ENCODE data around the gene CCDC85B.

Gene CCDC85B

GRCh38 chr11:65862191-65862735, 28.2 kb upstream of the CCDC85B start:
- Mint-ChIP-seq H3K27me3 (no peaks in the 10 kb centered on the region), H3K9me3 (no peaks in the 10 kb centered on the region), H3K4me3 (peak overlapping the region; percentile 90), H3K4me1 (ENCODE audit: low read depth) (peaks cover 41% of the 10 kb centered on the region), H3K27ac (peak overlapping the region; percentile 98), H3K36me3 (ENCODE audit: low read depth) (peaks cover 82% of the 10 kb centered on the region)
- DNase-seq: no peak

- Mint-ChIP-seq H3K4me3 (peak overlapping the region; percentile 49), H3K4me1 (ENCODE audit: low read depth) (peaks cover 40% of the 10 kb centered on the region), H3K27ac (peak overlapping the region; percentile 83), H3K36me3 (ENCODE audit: low read depth) (peaks cover 89% of the 10 kb centered on the region), H3K9me3 (no peaks in the 10 kb centered on the region), H3K27me3 (no peaks in the 10 kb centered on the region)
- DNase-seq: no peak
Measured at GRCh38 chr11:65862941-65863888, 27.3 kb upstream of the CCDC85B start.

- no peak for DNase-seq
- H3K36me3 Mint-ChIP-seq (ENCODE audit: low read depth): peaks cover 84% of the 10 kb centered on the region
- no peaks in the 10 kb centered on the region for H3K27me3 Mint-ChIP-seq
Measured at GRCh38 chr11:65863889-65864705, 26.4 kb upstream of the CCDC85B start.

GRCh38 chr11:65864706-65865471, 25.6 kb upstream of the CCDC85B start:
- Mint-ChIP-seq H3K27ac (peak overlapping the region; percentile 61), H3K27me3 (no peaks in the 10 kb centered on the region), H3K9me3 (no peaks in the 10 kb centered on the region), H3K4me1 (ENCODE audit: low read depth) (peaks cover 30% of the 10 kb centered on the region), H3K36me3 (ENCODE audit: low read depth) (peaks cover 80% of the 10 kb centered on the region), H3K4me3 (no peak overlapping the region)
- DNase-seq: no peak

More at GRCh38 chr11:65863889-65864705, 26.4 kb upstream of the CCDC85B start:
- Mint-ChIP-seq H3K9me3 (no peaks in the 10 kb centered on the region), H3K27ac (peak overlapping the region; percentile 20), H3K4me3 (no peak overlapping the region), H3K4me1 (ENCODE audit: low read depth) (peaks cover 33% of the 10 kb centered on the region)

GRCh38 chr11:65865550-65866172, 24.8 kb upstream of the CCDC85B start:
- Mint-ChIP-seq H3K9me3 (no peaks in the 10 kb centered on the region), H3K4me1 (ENCODE audit: low read depth) (peaks cover 29% of the 10 kb centered on the region), H3K4me3 (no peak overlapping the region), H3K27ac (peak overlapping the region; percentile 61), H3K27me3 (no peaks in the 10 kb centered on the region), H3K36me3 (ENCODE audit: low read depth) (peaks cover 74% of the 10 kb centered on the region)
- no peak for DNase-seq

- Mint-ChIP-seq H3K9me3 (no peaks in the 10 kb centered on the region), H3K27ac (no peak overlapping the region), H3K27me3 (no peaks in the 10 kb centered on the region), H3K4me3 (no peak overlapping the region), H3K4me1 (ENCODE audit: low read depth) (peaks cover 27% of the 10 kb centered on the region), H3K36me3 (ENCODE audit: low read depth) (peaks cover 64% of the 10 kb centered on the region)
- no peak for DNase-seq
Measured at GRCh38 chr11:65866509-65867283, 23.8 kb upstream of the CCDC85B start.

GRCh38 chr11:65867284-65868071, 23.0 kb upstream of the CCDC85B start:
- Mint-ChIP-seq H3K27ac (no peak overlapping the region), H3K36me3 (ENCODE audit: low read depth) (peaks cover 56% of the 10 kb centered on the region), H3K9me3 (no peaks in the 10 kb centered on the region), H3K27me3 (no peaks in the 10 kb centered on the region), H3K4me1 (ENCODE audit: low read depth) (peaks cover 22% of the 10 kb centered on the region), H3K4me3 (no peak overlapping the region)
- no peak for DNase-seq

GRCh38 chr11:65868076-65868667, 22.3 kb upstream of the CCDC85B start:
- H3K4me1 Mint-ChIP-seq (ENCODE audit: low read depth): peaks cover 20% of the 10 kb centered on the region
- H3K27ac Mint-ChIP-seq: no peak overlapping the region
- no peaks in the 10 kb centered on the region for H3K9me3 Mint-ChIP-seq
- peaks cover 49% of the 10 kb centered on the region for H3K36me3 Mint-ChIP-seq (ENCODE audit: low read depth)
- no peaks in the 10 kb centered on the region for H3K27me3 Mint-ChIP-seq
- no peak for DNase-seq
- no peak overlapping the region for H3K4me3 Mint-ChIP-seq

GRCh38 chr11:65868907-65869306, 21.6 kb upstream of the CCDC85B start:
- no peak overlapping the region for H3K27ac Mint-ChIP-seq

GRCh38 chr11:65869643-65870306, 20.7 kb upstream of the CCDC85B start:
- no peak overlapping the region for H3K4me3 Mint-ChIP-seq

More at GRCh38 chr11:65868907-65869306, 21.6 kb upstream of the CCDC85B start:
- Mint-ChIP-seq H3K4me3 (no peak overlapping the region), H3K9me3 (no peaks in the 10 kb centered on the region), H3K27me3 (no peaks in the 10 kb centered on the region), H3K4me1 (ENCODE audit: low read depth) (peaks cover 25% of the 10 kb centered on the region), H3K36me3 (ENCODE audit: low read depth) (peaks cover 41% of the 10 kb centered on the region)
- no peak for DNase-seq

GRCh38 chr11:65870307-65870658, 20.2 kb upstream of the CCDC85B start:
- Mint-ChIP-seq H3K27ac (peak overlapping the region; percentile 47), H3K9me3 (no peaks in the 10 kb centered on the region), H3K4me3 (no peak overlapping the region), H3K4me1 (ENCODE audit: low read depth) (peaks cover 22% of the 10 kb centered on the region), H3K27me3 (no peaks in the 10 kb centered on the region), H3K36me3 (ENCODE audit: low read depth) (peaks cover 28% of the 10 kb centered on the region)
- DNase-seq: no peak

More at GRCh38 chr11:65869643-65870306, 20.7 kb upstream of the CCDC85B start:
- Mint-ChIP-seq H3K9me3 (no peaks in the 10 kb centered on the region), H3K36me3 (ENCODE audit: low read depth) (peaks cover 33% of the 10 kb centered on the region), H3K4me1 (ENCODE audit: low read depth) (peaks cover 26% of the 10 kb centered on the region), H3K27ac (no peak overlapping the region), H3K27me3 (no peaks in the 10 kb centered on the region)
- no peak for DNase-seq
